Stimulated activated CD4-positive, alpha-beta T cell treated with anti-CD3 and anti-CD28 coated beads, Interleukin-15, amount 100 ng/mL, for 24 hours (primary cell): ENCODE results near the gene KSR1.
A peak's percentile ranks its signal among the peaks of the same experiment; 100 is the strongest.

Experiments used
- DNase-seq: peaks from one replicate; pipeline ENCODE4 v3.0.0-alpha.2; 2020

Gene KSR1

DNA sequence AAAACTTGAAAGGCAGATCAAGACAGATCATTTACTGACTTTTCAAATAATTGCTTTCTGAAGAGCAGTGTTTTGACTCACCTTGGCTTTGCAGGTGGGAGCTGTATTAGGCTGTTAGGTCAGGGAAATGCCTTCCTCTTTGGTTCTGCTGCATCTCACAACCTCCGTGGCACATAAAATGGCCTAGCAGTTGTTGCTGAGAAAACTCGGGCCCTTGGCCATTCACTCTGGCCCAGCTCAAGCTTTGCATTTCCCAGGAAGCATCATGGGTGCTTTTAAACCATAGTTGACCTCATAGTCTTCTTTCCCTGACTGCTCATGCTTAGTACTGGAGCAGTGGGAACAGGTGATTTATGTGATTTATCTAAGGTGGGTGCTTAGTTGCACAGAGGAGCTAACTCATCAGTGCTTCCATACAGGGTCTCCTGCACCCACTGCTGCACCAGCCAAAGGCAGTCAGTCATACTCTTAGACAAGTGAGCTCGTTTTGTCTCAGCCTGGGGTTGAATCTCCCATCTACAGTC lies 83.6 kb downstream of the KSR1 start:
- no peak for DNase-seq

- no peak for DNase-seq
Measured at GRCh38 chr17:27540318-27541101, 84.3 kb downstream of the KSR1 start.

GRCh38 chr17:27541301-27542023 lies 85.2 kb downstream of the KSR1 start:
- DNase-seq = no peak

GRCh38 chr17:27542841-27543463 lies 86.7 kb downstream of the KSR1 start:
- no peak for DNase-seq

- DNase-seq = no peak
Measured at GRCh38 chr17:27543464-27543856, 87.2 kb downstream of the KSR1 start.

DNA sequence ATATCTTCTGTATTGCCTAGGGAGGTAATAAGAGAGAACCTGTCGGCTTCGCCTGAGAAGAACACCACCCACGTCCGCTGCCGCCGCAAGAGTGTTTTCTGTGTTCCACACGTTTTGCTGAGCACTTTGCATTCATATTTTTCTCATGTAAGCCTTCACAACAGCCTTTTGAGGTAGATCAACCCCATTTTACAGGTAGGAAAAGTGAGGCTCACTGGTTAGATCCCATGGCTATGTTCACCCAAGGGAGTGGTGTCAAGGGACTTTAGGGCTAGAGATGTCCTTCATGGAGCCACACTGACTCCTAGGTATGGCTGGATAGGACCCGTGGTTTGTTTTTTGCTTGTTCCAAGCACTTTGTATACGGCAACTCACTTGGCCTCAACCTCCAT lies 87.7 kb downstream of the KSR1 start:
- no peak for DNase-seq

- peak; percentile 87 for DNase-seq
Measured at GRCh38 chr17:27544350-27545131, 88.3 kb downstream of the KSR1 start.

DNA sequence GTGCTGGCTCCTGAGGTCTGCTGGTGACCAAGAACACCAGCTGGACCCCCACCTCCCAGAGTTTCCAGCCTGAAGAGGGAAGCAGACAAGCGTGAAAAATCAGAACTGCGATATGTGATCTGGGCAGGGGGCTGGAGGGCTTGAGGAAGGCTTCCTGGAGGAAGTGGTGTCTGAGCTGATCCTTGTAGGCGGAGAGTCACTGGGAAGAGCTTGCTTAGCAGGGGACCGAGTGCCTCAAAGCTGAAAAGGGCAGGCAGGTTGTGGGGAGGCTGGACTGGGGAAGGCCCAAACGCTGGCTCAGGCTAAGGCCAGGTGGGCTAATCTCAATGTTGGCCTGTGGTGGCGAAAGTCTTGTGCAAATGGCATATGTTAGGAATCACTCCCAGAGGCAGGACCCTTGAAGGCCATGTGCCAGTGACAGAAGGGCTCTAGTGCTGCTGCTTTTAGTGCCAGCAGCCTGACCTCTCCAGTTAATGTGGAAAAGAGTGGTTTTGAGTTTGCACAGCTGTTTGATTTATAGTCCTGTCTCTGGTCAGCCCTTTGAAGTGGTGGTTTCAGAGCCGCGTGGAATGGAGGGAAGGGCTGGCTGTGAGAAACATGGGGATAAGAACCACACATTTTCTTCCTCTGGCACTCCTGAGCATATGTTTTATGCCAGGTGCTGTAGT lies 89.4 kb downstream of the KSR1 start:
- no peak for DNase-seq

DNA sequence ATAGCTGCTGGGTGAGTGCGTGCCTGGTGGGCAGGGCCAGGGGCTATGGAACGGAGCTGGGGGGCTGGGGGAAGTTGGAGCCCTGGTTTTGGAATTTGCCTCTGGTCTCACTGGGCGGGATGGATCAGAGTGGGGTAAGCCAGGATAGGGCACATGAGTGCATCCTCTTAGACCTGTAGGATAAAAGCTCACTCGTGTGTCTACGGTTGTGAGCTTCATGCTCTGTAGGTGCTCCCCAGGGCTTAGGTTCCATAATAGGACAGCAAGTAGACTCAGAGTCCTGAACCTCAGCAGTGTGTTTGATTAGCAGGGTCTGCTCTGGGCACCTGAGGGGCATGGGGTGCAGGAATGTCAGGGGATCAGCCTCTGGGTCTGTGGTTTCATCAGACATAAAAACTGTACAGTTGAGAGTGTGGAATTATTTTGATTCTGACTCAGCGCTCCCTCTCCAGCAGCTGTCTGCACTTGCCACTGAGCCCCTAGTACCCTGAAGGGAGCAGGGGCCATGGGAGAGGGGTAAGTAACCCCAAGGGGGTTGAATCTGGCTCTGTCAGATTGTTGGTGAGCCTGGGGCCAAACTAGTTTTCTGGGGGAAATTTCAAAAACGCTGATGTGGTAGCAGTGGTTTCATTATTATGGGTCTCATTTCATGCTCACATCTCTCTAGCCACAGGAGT lies 90.5 kb downstream of the KSR1 start:
- DNase-seq = no peak

GRCh38 chr17:27547301-27547683 lies 91.0 kb downstream of the KSR1 start:
- no peak for DNase-seq

DNA sequence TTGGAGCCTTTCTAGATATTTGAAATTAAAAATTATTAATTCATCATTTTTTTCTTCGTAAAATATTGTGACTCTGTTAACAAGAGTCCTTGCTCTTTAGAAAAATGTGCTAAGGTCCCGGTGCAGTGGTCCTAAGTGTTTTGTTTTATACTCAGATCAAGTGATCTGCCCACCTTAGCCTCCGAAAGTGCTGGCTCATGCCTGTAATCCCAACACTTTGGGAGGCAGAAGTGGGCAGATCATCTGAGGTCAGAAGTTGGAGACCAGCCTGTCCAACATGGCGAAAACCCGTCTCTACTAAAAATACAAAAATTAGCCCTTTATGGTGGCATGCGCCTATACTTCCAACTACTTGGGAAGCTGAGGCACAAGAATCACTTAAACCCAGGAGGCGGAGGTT lies 92.1 kb downstream of the KSR1 start:
- no peak for DNase-seq

GRCh38 chr17:27549251-27549893 lies 93.1 kb downstream of the KSR1 start:
- no peak for DNase-seq

- no peak for DNase-seq
Measured at GRCh38 chr17:27550291-27550930, 94.2 kb downstream of the KSR1 start.

GRCh38 chr17:27550974-27551505 lies 94.8 kb downstream of the KSR1 start:
- no peak for DNase-seq

GRCh38 chr17:27551701-27552248 lies 95.5 kb downstream of the KSR1 start:
- no peak for DNase-seq

DNA sequence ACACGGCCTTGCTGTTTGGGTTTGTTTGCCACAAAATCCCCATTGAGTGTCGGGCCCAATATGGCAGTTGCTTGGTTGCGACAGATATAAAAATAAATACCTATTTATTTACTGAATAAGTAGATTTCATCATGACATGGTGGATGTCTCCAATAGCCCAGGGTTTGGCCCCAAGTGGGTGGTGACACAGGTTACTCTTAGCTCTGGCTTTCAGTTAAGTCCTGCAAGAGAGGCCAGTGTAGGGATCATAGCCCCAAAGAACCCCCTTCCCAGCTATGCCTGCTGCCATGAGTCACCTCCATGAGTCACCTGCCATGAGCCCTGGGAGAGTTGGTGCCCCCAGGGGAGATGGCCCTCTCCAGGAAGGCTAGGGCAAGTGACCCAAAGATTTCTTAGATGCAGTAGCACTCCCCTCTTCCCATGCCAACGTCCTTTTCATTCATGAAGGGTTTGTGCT lies 96.1 kb downstream of the KSR1 start:
- no peak for DNase-seq

- no peak for DNase-seq
Measured at GRCh38 chr17:27553019-27553511, 96.8 kb downstream of the KSR1 start.

DNA sequence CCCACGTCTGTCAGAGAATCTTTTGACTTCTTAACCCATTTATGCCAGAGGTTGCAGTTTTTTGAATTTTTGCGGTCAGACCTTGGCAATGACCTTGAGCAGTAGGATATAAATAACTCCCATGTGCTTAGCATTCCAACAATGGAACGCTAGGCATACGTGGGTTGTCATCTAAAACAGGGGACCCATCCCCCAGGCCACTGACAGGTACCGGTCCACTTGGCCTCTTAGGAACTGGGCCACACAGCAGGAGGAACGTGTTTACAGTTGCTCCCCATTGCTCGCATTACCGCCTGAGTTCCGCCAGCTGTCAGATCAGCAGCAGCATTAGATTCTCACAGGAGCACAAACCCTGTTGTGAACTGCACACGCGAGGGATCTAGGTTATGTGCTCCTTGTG lies 97.9 kb downstream of the KSR1 start:
- DNase-seq = no peak

DNA sequence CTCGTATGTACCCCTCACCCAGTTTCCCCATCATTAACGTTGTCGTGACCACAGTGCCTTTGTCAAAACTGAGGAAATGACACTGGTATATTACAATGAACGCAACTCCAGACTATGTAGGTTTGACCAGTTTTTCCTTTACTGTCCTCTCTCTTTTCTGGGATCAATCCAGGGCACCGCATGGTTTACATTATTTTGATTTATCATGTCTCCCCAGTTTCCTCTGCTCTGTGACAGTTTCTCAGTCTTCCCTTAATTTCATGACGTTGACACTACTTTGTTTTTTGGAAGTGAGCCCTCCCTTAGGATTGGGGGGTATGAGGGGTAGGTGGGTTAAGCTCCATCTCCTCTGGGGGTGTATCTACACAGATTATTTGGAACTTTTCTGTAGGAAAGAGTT lies 98.7 kb downstream of the KSR1 start:
- DNase-seq = no peak

DNA sequence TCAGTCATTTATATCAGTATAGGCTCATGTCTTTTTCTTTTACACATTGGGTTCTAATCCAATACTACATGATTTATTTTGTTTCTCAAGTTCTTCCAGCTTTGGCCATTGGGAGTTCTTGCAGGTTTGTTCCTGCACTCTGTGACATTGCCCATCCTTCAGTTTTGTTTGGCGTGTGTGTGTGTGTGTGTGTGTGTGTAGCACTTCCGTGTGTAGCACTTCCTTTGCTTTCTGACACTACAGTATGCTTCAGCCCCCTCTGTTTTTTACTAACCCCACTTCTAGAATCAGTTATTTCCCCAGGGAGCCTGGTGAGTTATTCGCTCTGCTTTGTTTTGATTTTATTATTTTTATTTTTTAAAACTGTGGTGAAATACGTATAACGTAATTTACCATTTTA lies 99.1 kb downstream of the KSR1 start:
- no peak for DNase-seq
